NOMO-1 treated with DMSO at 0.1 percent for 48 hours (cell line): ENCODE data around the gene ACOXL.
"Not testable (repeated sequence)": the region's sequence is repeated elsewhere in the genome, so short reads cannot be mapped to it uniquely, and the experiment has no call there.

ENCODE experiments used
- DNase-seq: peaks from one replicate; lab custom pipeline; 2025; ENCODE audit not compliant: unreplicated experiment; lab: John Stamatoyannopoulos, UW

ACOXL gene

DNA sequence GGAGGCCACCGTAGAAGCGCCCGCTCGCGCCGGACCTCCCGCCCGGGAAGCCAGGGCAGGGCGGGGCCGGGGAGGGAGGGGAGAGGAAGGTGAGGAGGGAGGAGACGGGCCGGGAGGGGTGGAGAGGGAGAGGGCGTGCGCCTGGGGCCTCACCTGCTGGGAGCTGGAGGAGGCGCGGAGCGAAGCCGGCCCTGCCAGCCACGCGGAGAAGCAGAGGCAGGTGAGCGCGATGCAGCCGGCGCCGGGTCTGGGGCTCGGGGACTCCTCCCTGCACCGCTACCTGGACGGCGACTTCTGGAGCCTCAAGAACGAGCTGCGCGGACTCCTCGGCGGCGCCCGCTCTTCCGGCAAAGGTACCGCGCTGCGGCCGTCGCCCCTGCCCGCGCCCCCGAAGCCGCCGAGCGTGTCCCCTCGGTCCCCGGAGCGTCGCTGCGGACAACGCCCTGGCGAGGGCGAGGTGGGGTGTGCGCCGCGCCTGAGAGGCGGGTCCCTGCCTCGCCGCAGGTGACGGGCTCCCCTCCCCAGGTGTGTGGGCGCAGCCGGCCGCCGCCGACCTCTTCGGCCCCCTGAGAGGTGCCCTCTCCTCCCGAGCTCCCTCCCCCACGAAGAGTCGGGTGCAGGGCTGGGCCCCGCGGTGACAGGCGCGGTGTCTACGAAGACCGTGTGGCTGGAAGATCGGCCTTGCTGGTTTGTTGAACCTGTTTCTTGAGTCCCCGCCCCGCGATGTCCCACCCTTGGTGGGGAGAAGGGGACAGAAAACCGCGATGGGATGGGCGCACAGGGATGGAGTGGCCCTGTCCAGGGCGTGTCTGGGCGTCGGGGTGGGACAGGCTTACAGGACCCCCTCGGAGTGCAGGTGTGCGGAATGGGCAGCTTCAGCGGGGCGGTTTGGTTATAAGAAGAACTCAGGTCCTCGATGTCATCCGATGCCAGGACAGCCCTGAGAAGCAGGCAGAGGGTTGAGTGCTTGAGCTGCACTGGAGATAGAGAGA lies at the start of gene ACOXL:
ACOXL (plus strand) TSS at position 152 of the 992 bp plus-strand sequence. CDS start 35,817 bp downstream, outside the sequence.
- DNase-seq = no peak

DNA sequence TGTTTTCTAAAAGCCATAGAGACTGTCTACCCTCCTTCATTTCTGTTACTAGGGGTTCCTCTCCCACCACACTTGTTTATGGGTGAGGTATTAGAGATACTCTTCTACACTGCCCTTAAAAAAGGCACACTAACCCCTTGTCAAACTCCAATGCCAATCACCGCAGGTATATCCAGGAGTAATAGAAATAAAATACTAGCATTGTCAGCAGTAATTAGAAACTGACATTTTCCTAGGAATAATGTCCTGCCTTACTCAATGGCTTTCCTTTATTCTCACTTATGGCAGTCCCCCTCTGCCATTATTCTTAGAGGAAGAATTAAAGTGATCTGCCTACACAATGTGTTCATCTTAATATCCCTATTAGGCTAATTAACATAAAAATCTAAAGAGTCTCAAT lies 49.5 kb upstream of the ACOXL start:
- no peak for DNase-seq

DNA sequence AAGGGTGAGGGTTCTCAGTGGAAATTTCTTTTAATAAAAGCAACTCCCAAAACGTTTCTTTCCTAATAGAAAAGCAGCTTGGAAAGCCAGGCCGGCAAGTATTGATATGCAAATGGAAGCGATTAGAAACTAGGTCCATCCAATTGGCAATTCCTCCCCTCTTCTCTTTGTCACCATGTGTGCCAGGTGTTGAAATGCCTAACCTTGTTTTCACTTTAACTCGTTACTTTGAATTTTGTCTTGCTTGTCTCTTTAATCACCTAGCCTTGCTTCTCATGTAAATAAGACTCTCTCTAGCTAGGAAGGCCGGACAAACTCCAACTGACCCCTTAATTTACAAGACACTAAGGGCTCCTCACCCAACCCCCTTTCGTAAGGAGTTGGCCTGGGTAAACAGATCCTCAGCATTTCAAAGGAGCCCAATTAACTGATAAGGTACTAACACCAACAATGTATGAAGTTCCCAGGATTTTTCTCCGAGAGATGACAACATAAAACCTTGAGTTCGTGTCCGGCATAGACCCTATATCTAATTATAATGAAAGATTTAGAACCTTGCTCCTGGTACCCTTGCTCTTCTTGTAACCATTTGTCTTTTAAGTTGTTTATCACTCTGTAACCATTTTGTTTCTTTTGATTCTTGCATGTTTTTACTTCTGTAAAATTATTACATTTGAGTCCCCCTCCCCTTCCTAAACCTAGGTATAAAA lies 44.4 kb upstream of the ACOXL start:
- DNase-seq = not testable (repeated sequence)

DNA sequence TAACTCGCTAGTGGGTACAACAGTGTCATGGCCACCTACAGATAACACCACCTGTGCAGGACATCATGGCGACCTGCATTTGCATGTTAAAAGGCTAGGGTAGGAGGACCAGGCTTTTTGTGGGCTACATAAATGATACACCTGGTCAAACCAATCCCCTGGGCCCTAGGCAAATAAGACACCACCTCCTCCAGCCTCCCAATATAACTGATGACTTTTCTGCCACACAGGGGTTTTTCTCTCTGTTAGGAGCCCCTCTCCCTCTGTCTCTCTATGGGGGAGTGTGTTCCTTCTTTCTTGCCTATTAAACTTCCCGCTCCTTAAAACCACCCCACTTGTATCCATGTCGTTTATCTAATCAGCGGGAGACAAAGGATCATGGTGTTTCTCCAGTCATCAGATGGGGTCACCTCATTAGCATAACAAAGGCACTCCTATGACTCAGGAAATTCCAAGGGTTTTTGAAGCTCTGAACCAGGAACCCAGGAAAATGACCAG lies 43.7 kb upstream of the ACOXL start:
- no peak for DNase-seq

DNA sequence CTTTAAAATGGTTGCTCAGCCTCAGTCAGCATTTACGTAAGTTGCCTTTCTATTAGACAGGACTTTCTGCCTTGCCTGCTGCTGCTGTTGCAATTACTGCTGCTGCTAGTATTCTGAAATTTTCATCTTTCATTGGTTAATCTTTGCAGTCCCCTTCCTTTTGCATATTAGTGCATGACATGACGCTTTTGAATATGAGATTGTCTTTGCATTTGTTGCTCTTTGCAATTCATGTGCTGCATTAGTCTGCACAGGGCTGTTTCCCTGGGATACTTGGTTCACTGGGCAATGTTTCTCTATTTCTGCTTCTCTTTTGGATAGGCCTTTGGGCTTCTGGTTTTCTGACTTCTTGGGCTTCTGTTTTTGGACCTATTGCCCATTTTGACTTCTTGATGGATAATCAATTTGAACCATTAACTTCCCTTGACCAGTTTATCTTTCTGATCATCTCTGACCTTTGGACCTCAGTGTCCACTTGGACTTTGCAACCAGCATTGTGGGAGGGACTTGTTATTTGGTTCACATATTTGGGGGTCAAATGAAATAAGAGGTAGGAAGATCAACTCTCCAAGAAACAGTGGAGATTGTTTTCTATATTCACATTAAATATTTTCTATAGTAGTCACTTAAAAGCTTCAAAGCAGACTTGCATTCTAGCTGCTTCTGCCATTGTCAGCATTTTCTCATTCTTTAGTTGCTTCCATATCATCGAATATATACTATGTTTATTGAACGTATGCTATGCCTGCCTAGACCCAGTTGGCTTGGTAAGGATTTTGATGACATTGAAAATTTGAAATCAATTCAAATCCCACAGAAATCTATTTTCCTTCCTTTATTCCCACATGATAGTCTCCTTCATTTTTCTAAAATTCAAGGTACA lies 42.0 kb upstream of the ACOXL start:
- no peak for DNase-seq

DNA sequence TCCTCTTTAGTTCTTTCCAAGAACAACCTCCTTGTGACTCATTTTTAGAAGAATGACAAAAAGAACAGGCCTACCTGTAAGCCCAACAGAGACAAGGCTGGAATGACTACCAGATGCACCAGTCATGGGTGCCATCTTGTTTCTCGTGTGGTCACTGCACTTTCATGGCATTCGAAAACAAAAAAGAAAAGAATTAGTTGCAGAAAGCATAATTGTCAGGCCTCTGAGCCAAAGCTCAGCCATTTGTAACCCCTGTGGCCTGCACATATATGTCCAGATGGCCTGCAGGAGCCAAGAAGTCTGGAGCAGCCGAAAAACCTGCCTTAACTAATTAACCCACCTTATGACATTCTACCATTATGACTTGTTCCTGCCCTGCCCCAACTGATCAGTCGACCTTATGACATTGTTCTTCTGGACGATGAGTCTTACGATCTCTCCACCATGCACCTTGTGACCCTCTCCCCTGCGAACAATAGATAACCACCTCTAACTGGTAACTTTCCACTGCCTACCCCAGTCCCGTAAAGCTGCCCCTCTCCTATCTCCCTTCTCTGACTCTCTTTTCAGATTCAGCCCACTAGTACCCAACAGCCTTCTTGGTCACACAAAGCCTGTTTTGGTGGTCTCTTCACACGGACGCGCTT lies 40.6 kb upstream of the ACOXL start:
- no peak for DNase-seq

DNA sequence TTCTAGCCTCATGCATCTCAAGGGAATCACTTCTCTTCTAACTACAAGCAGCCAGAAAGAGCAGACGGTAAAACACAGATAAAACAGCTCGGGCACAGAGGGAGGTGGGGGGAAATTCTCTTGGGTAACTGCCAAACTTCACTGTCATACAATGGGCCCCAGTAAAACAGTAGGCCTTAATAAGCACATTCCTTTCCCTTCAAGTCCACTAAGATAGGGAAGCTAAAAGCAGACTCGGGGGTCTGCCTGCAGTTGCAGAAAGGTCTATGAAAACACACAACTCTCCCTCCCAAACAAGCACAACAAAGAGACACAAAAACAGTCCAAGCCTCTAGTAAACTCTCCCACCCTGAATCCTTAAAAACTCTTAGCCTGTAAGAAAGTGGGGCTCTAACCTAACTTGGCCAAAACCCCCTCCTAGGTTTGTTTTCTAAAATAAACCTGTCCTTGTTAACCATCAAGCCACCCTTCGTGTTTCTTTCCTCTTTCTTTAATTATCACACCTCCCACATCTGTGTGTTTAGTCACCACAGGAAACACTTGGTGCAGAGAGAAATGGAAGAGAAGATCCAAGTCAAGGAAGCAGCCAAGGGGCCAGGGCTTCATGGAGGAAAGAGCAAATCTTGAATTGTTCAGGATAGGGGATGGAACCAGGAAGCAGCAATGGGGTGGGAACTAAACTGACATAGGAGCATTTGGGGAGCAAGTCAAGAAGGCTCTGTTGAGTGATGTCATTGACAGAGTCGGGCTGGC lies 37.1 kb upstream of the ACOXL start:
- not testable (repeated sequence) for DNase-seq

DNA sequence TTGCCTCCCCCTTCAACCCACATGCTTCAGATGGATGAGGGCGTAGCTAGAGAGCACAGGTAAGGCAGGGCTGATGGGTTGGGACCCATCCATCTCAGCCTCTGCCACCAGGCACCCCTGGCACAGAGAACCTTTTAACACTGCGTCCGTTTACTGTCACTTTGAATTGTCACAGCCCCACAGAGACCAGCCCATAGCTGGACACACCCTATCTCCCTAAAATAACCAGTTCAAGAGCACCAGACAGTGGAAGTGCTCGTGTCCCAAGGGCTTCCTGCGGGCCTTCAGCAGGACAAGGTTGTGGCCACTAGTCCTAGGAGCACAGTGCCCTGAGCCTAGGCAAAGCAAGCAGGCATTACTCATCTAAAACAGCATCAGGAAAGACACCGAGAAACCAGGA lies 34.1 kb upstream of the ACOXL start:
- DNase-seq = not testable (repeated sequence)

DNA sequence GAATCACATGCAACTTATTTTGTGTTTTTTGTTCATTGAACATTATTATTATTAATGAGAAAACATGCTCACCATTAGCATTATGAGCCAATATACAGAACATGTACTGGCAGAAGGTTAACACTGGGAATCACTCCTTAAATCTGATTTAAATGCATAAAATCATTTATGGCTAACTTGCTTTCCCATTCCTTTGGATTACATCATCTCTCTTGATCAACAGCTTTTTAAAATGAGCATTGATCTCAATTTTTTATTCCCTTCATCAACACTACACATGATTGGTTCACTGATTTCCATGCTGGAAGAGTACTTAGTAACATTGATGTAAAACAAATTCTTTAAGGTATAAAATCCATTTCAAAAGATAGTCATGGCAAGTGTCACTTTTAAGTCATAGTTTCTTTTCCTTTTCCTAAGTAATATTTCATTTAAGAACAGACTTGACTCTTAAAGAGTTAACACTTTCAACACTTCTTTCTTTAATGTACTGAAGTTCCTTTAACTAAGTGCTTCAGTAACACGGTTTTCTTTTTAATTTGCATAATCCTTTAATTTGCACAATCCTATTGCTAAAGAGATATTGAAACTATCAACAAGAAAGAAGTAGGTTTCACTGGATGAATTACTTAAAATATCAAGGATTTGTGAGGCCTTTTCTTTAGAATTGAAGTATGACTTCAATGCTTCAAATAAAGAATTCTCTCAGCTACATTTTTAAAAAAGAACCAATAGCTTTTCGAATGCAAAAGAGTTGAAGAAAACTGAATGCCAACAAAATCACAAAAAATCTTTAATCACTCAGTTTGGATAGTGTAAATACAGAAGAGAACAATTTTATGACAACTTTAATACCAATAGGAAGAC lies 29.6 kb upstream of the ACOXL start:
- DNase-seq = peak; percentile 55

DNA sequence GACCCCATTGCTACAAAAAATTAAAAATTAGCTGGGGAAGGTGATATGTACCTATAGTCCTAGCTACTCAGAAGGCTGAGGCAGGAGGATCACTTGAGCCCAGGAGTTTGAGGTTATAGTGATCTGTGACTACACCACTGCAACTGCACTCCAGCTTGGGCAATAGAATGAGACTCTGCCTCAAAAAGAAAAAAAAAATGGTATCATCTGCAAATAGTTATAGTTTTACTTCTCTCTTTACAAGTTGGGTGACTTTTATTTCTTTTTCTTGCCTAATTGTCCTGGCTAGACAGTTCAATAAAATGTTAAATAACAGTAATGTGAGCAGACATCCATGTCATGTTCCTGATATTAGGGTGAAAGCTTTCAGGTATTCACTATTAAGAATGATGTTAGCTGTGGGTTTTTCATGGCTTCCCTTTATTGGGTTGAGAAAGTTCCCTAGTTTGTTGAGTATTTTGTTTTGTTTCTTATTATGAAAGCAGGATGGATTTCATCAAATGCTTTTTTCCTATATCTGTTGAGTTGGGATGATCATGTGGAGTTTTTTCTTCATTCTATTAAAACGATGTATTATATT lies 24.9 kb upstream of the ACOXL start:
- no peak for DNase-seq

DNA sequence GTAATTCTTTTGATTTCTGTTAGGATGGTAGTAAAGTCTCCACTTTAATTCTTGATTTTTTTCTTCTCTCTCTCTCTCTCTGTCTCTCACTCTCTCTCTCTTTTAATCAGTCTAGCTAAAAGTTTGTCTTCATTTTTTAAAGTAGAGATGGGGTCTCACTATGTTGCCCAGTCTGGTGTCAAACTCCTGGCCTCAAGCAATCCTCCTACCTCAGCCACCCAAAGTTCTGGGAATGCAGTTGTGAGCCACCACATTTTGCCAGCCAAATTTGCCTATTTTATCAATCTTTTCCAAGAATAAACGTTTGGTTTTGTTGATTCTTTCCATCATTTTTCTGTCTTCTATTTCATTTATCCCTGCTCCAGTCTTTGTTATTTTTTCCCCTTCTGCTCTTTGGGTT lies 23.9 kb upstream of the ACOXL start:
- no peak for DNase-seq

DNA sequence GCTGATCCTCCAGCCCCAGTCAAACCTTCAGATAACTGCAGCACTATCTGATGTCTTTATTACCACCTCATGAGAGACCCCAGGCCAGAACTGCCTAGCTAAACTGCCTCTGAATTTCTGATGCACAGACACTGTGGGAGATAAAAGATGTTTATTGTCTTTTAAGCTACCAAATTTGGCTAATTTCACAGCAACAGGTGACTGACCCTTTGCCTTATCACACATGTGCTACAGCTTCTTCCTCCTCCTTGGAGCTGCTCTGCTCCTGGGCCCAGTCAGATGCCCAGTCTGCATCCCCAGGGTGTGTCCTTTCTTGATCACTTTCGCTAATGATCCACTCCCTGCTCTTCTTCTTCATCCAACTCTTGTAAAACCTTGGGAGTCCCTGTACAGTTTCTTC lies 19.6 kb upstream of the ACOXL start:
- no peak for DNase-seq

DNA sequence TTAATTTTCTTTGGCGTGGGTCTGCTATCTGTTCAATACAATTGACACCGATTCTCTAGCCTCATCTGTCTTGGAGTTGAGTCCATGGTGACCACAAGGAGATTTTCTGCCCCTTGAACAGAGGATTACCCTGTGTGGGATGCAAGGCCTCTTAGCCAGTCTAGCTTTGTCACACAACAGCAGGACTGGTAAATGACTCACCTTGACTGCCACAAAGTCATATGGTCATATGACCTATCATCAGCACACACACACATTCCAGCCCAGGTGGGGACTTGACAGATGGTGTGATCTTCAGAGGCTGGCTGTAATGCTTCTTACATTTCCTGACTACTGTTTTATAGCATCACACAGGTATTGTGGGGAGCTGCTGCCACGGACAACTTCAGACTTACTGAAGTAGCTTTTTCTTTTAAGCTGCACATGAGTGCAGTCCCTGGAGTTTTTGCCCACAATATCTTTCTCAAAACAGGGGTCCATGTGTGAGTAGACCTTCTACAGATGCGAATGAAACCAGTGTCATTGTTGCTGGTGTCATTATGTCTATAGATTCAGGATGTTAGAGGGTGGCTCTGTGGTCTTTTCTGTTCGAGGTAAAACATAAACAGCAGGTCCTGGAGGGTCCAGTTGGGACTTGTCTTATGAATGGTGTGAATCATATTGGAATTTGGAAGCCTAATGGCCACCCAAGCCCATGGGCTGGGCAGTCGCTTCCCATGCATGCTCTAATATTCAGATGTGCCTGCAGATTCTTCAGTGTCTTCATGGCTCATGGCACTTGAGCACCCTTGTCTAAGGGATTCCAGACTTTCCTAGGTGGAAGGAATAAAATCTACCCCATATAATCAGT lies 18.6 kb upstream of the ACOXL start:
- DNase-seq = no peak

DNA sequence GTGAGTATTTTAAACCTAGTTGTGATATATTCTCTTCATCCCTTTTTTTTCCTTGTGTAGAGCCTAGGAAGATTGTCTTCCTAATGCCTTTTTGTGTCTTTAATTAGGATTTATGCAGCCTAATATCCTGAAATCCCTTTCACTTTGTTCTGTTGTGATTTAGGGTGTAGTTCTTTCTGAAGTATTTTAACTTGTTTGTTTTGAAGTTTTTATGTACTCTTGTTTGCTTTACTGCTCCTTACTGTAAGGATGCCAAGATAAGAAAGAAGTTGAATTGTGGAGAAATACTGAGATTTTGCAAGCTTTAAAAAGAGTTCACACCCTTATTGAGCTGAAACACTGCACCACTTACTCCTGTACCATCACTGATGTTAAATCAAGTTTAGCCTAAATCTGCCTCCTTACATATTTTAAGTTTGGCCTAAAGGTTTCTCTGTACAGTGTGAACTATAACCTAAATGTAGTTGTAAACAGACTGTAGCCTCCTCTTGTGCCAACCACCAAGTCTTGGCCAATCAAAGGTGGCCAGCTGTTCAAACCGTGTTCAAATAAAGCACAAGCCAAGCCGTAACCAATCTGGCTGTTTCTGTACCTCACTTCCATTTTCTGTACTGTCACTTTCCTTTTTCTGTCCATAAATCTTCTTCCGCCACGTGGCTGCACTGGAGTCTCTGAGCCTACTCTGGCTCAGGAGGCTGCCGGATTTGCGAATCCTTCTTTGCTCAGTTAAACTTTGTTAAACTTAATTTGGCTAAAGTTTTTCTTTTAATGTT lies 17.7 kb upstream of the ACOXL start:
- DNase-seq = peak; percentile 58

DNA sequence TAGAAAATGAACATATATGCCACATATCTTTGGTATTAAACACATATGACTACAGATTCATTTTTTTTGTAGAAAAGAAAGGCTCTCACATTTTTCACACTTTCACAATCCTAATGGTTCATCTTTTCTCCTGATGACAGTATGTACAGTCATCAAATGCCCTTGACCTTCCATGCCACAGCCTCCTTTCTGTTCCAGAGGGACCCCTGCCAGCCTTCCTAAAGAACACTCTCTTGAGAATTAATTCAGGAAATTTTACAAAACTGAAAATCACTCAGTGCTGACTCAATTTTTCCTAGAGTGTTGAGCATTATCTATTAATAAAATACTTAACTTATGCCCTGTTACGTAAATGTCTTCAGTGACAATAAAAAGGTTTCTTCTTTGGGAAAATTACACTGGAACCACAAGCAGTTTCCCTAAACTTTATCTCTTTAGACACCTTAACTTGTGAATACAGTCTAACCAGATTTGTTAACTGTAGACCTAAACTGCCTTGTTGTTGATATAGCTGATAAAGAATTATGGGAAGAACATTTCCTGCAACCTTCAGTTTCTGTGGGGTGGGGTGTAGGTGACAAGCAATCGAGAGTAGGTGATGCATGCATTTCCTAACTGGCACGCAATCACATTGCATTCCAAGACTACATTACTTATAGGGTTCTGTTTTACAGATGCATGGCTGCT lies 15.3 kb upstream of the ACOXL start:
- no peak for DNase-seq

DNA sequence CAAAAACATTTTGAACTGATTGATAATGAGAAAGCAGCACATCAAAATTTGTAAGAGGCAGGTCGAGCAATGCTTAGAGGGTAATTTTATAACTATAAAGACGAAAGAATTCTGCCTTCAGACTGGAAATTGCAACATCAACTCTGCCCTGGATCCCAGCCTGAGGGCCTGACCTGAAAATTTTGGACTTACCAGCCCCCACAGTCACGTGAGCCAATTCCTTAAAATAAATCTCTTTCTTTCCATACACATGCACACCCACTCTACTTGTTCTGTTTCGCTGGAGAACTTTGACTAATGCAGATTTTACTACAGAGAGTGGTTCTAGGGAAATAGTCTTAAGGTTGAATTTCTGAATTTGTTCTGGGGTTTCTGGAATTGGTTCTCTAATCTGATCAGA lies 14.6 kb upstream of the ACOXL start:
- no peak for DNase-seq
